MCF 10A (cell line): ENCODE data around the gene FOXC2. TPM values are rescaled to one million over a fixed set of nuclear protein-coding genes. Genes with fewer than 3 reads are reported as not detected.
A peak's percentile ranks its signal among the peaks of the same experiment; 100 is the strongest.

Source experiments
- BruUV-seq: library from RNA; stranded (reverse); fragments of 400-500 nt; replicated peaks from 2 replicates; lab custom pipeline; 2021; lab: Mats Ljungman, UMichigan
- CTCF ChIA-PET: fragments of 300-600 bp; sonication (Branson Sonifier 250); formaldehyde crosslinking; extraction: SDS; loops from one replicate; lab custom pipeline; 2021; ENCODE audit warnings: antibody characterized with exemption, inconsistent platforms; lab: Yijun Ruan, JAX
- POLR2A ChIA-PET: fragments of 300-600, 350-650 bp; sonication (Branson Sonifier 250); formaldehyde crosslinking; extraction: SDS; loops from one replicate; lab custom pipeline; 2020; ENCODE audit warnings: antibody characterized with exemption, inconsistent platforms; lab: Yijun Ruan, JAX
- DNase-seq: peaks from one replicate; pipeline ENCODE4 v3.0.0-alpha.2; 2018; ENCODE audit not compliant: unreplicated experiment
- H3K27ac Mint-ChIP-seq: one replicate; pipeline ENCODE4 v1.8.0; 2022; ENCODE audit warnings: mild to moderate bottlenecking, low read depth, mixed read lengths; ENCODE audit not compliant: unreplicated experiment
- H3K27me3 Mint-ChIP-seq: one replicate; pipeline ENCODE4 v1.8.0; 2022; ENCODE audit warnings: mixed read lengths; ENCODE audit not compliant: insufficient read depth, unreplicated experiment
- H3K36me3 Mint-ChIP-seq: one replicate; pipeline ENCODE4 v1.8.0; 2022; ENCODE audit warnings: mild to moderate bottlenecking, moderate library complexity, mixed read lengths; ENCODE audit not compliant: insufficient read depth, unreplicated experiment
- H3K4me1 Mint-ChIP-seq: one replicate; pipeline ENCODE4 v1.8.0; 2022; ENCODE audit warnings: mixed read lengths; ENCODE audit not compliant: insufficient read depth, unreplicated experiment
- H3K4me3 Mint-ChIP-seq: one replicate; pipeline ENCODE4 v1.8.0; 2022; ENCODE audit warnings: mild to moderate bottlenecking, moderate library complexity, mixed read lengths; ENCODE audit not compliant: unreplicated experiment
- H3K9me3 Mint-ChIP-seq: one replicate; pipeline ENCODE4 v1.8.0; 2022; ENCODE audit warnings: mixed read lengths; ENCODE audit not compliant: unreplicated experiment
- CTCF ChIP-seq: fragments of 200-600 bp; IDR thresholded peaks from one replicate; pipeline ENCODE4 v1.8.0; 2022; ENCODE audit warnings: antibody characterized with exemption, mild to moderate bottlenecking; ENCODE audit not compliant: unreplicated experiment
- intact Hi-C: fragments of 100-400 bp; cut with micrococcal nuclease; formaldehyde crosslinking; loops from 2 replicates; pipeline ENCODE4 v1.14.1; 2022
- total RNA-seq: library from RNA; stranded (reverse); gene quantifications from 2 replicates; pipeline ENCODE4 v1.2.3, GENCODE V29; 2022

FOXC2 gene
- total RNA-seq, 1 experiment from 2014 or later: 22.5 TPM

- peak; percentile 100 for TF ChIP-seq CTCF
- POLR2A ChIA-PET: interaction anchor here (0.6 to 2.5 kb wide), 11 partner anchors 457 to 824 kb away, joined by 3 to 13 read pairs (median 4); partner anchors contain the start of gene FBXO31
- H3K4me3 Mint-ChIP-seq: peak overlapping the region; percentile 67
- peak overlapping the region; percentile 23 for H3K27ac Mint-ChIP-seq
- intact Hi-C loops: loop anchor here (1.0 to 10.0 kb wide), 10 partner anchors 246 to 1201 kb away; partner anchors contain the start of gene KLHDC4
- H3K9me3 Mint-ChIP-seq: no peaks in the 10 kb centered on the region
- CTCF ChIA-PET: interaction anchor here (0.5 to 5.8 kb wide), 44 partner anchors 12 to 1375 kb away, joined by 3 to 88 read pairs (median 4); no protein-coding TSS in a partner anchor
- no peaks in the 10 kb centered on the region for H3K27me3 Mint-ChIP-seq
- H3K4me1 Mint-ChIP-seq: peaks cover 10% of the 10 kb centered on the region
- DNase-seq: peak; percentile 88
- BruUV-seq: no TSS peak
- H3K36me3 Mint-ChIP-seq: peaks cover 1% of the 10 kb centered on the region
Measured at GRCh38 chr16:86563469-86564345, 2.9 kb upstream of the FOXC2 start.

- no peak for TF ChIP-seq CTCF
- ChIA-PET CTCF (interaction anchor here (0.6 to 5.8 kb wide), 21 partner anchors 11 to 1296 kb away, joined by 3 to 88 read pairs (median 5); no protein-coding TSS in a partner anchor), POLR2A (interaction anchor here (0.7 to 2.5 kb wide), 6 partner anchors 497 to 818 kb away, joined by 3 to 13 read pairs (median 4); partner anchors contain the start of genes C16orf95 and FBXO31)
- Mint-ChIP-seq H3K9me3 (no peaks in the 10 kb centered on the region), H3K27me3 (no peaks in the 10 kb centered on the region), H3K4me1 (peaks cover 10% of the 10 kb centered on the region), H3K27ac (no peak overlapping the region), H3K36me3 (peaks cover 16% of the 10 kb centered on the region), H3K4me3 (no peak overlapping the region)
- intact Hi-C loops: loop anchor here (5.0 to 10.0 kb wide), 4 partner anchors 257 to 1200 kb away; partner anchors contain the start of gene KLHDC4
- DNase-seq: no peak
- no TSS peak for BruUV-seq
Measured at GRCh38 chr16:86565181-86565631, 1.4 kb upstream of the FOXC2 start.

GRCh38 chr16:86565644-86566511 is 751 bp upstream of the FOXC2 start:
- intact Hi-C loops: loop anchor here (5.0 to 10.0 kb wide), 4 partner anchors 256 to 1199 kb away; partner anchors contain the start of gene KLHDC4

More at GRCh38 chr16:86565644-86566511, 751 bp upstream of the FOXC2 start:
- peaks cover 23% of the 10 kb centered on the region for H3K36me3 Mint-ChIP-seq
- TF ChIP-seq CTCF: no peak
- TSS peak; percentile 32 for BruUV-seq
- CTCF ChIA-PET: interaction anchor here (1.7 to 5.8 kb wide), 5 partner anchors 195 to 1070 kb away, joined by 5 to 88 read pairs (median 20); no protein-coding TSS in a partner anchor
- no peak overlapping the region for H3K27ac Mint-ChIP-seq
- H3K27me3 Mint-ChIP-seq: no peaks in the 10 kb centered on the region
- no peaks in the 10 kb centered on the region for H3K9me3 Mint-ChIP-seq
- POLR2A ChIA-PET: interaction anchor here (0.5 to 7.2 kb wide), 7 partner anchors 10 to 752 kb away, joined by 3 to 42 read pairs (median 8); partner anchors contain the start of gene C16orf95
- H3K4me1 Mint-ChIP-seq: peaks cover 15% of the 10 kb centered on the region
- H3K4me3 Mint-ChIP-seq: no peak overlapping the region
- DNase-seq: no peak
